Esophagus muscularis mucosa (tissue), 4 donors: ENCODE results near the gene PBRM1. TPM values are rescaled to one million over a fixed set of nuclear protein-coding genes. Genes with fewer than 3 reads are reported as not detected.

Experiments
- DNase-seq: peaks from one replicate; pipeline ENCODE4 v3.0.0-alpha.2; 2017; ENCODE audit errors: extremely low spot score
- H3K27ac ChIP-seq, 4 donors: fragments of 200-600 bp; sonication (generic); replicated peaks in 1 of 4; 1 replicate in 3 of 4; 2 replicates in 1 of 4; pipeline ENCODE4 v1.5.1; 2016 to 2019; ENCODE audit warnings: mild to moderate bottlenecking in 1 of 4
- H3K27me3 ChIP-seq, 4 donors: fragments of 200-600 bp; sonication (generic); one replicate each; pipeline versions ENCODE4 v1.5.1 to v1.6.0; 2016 to 2019
- H3K36me3 ChIP-seq, 4 donors: fragments of 200-600 bp; sonication (generic); one replicate each; pipeline ENCODE4 v1.5.1; 2016 to 2019
- H3K4me1 ChIP-seq, 4 donors: fragments of 200-600 bp; sonication (generic); one replicate each; pipeline ENCODE4 v1.5.1; 2016 to 2019
- H3K4me3 ChIP-seq, 4 donors: fragments of 200-600 bp; sonication (generic); 1 replicate in 2 of 4; 2 replicates in 2 of 4; pipeline ENCODE4 v1.5.1; 2016 to 2019; ENCODE audit warnings: mild to moderate bottlenecking in 4 of 4, moderate library complexity in 1 of 4
- H3K9me3 ChIP-seq, 4 donors: fragments of 200-600 bp; sonication (generic); 1 replicate in 3 of 4; 2 replicates in 1 of 4; pipeline ENCODE4 v1.5.1; 2016 to 2019
- EP300 ChIP-seq: sonication (generic); formaldehyde crosslinking; IDR thresholded peaks from one replicate; pipeline ENCODE4 v1.6.1; 2017; ENCODE audit warnings: antibody characterized with exemption
- POLR2A ChIP-seq: fragments of 450-650 bp; IDR thresholded peaks from one replicate; pipeline ENCODE4 v1.6.1; 2017; ENCODE audit warnings: antibody characterized with exemption, moderate library complexity, mild to moderate bottlenecking, low read depth
- POLR2AphosphoS5 ChIP-seq, 2 donors: sonication (generic); formaldehyde crosslinking; IDR thresholded peaks; one replicate each; pipeline ENCODE4 v1.6.1; 2017; ENCODE audit warnings: antibody characterized with exemption in 2 of 2
- WGBS: methylation state at CpG from one replicate; pipeline ENCODE4 v1.1.5; 2018; 5-methylcytosine and 5-hydroxymethylcytosine counted together
- intact Hi-C: fragments of 100-400 bp; cut with DNase I; formaldehyde crosslinking; loops from one replicate; pipeline ENCODE4 v1.15.1; 2023
- total RNA-seq, 4 donors: library from RNA; depleted of rRNA; stranded (reverse); fragments of >200 nt; gene quantifications; one replicate each; pipeline versions ENCODE4 v1.1.0 to v1.2.1, GENCODE V29; 2016
- TF ChIP-seq, protein P1 (sequence below), 3 experiments: fragments of 200-600 bp in 2 of 3; fragments of 450-650 bp in 1 of 3; sonication (generic) in 2 of 3; IDR thresholded peaks; one replicate each; pipeline ENCODE4 v1.5.1; 2017 to 2019; ENCODE audit warnings: antibody characterized with exemption in 3 of 3, mild to moderate bottlenecking in 2 of 3, moderate library complexity in 1 of 3

The PBRM1 gene
- total RNA-seq, 4 donors from 2014 or later = 79.4 to 99.3 (median 82.8) TPM

GRCh38 chr3:52572221-52572620 lies 113.5 kb downstream of the PBRM1 start:
- H3K36me3 ChIP-seq = peaks cover 11 to 52% (median 36%) of the 10 kb centered on the region in 4 donors
- H3K4me3 ChIP-seq = no peak overlapping the region
- H3K9me3 ChIP-seq = no peaks in the 10 kb centered on the region
- TF ChIP-seq EP300 = no peak
- TF ChIP-seq, protein P1, sequence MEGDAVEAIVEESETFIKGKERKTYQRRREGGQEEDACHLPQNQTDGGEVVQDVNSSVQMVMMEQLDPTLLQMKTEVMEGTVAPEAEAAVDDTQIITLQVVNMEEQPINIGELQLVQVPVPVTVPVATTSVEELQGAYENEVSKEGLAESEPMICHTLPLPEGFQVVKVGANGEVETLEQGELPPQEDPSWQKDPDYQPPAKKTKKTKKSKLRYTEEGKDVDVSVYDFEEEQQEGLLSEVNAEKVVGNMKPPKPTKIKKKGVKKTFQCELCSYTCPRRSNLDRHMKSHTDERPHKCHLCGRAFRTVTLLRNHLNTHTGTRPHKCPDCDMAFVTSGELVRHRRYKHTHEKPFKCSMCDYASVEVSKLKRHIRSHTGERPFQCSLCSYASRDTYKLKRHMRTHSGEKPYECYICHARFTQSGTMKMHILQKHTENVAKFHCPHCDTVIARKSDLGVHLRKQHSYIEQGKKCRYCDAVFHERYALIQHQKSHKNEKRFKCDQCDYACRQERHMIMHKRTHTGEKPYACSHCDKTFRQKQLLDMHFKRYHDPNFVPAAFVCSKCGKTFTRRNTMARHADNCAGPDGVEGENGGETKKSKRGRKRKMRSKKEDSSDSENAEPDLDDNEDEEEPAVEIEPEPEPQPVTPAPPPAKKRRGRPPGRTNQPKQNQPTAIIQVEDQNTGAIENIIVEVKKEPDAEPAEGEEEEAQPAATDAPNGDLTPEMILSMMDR (IDR thresholded peaks at IDR 0.05) = no peak
- TF ChIP-seq POLR2AphosphoS5 (IDR thresholded peaks at IDR 0.05) = no peak
- no peak for TF ChIP-seq POLR2A
- no peaks in the 10 kb centered on the region for H3K27me3 ChIP-seq
- H3K4me1 ChIP-seq = peaks cover 0 to 26% (median 18%) of the 10 kb centered on the region in 4 donors
- H3K27ac ChIP-seq = peak overlapping the region in 1 of 4 donors; percentile 5
- DNase-seq = no peak
- WGBS = 70% methylated on average over 6 of the region's 6 CpGs
- intact Hi-C loops = no loop called here

- whole genome bisulfite sequencing = 73% methylated on average over 4 of the region's 4 CpGs
- no peak overlapping the region for H3K4me3 ChIP-seq
- DNase-seq = no peak
- H3K9me3 ChIP-seq = no peaks in the 10 kb centered on the region
- H3K27ac ChIP-seq = peak overlapping the region in 3 of 4 donors; percentile 34 to 55 (median 37)
- H3K36me3 ChIP-seq = peaks cover 6 to 47% (median 34%) of the 10 kb centered on the region in 4 donors
- TF ChIP-seq POLR2AphosphoS5 (IDR thresholded peaks at IDR 0.05) = peak in 1 of 2 donors; percentile 22
- no peak for TF ChIP-seq POLR2A
- H3K27me3 ChIP-seq = no peaks in the 10 kb centered on the region
- H3K4me1 ChIP-seq = peaks cover 0 to 26% (median 18%) of the 10 kb centered on the region in 4 donors
- intact Hi-C loops = no loop called here
Measured at GRCh38 chr3:52570076-52570475, 115.6 kb downstream of the PBRM1 start.

GRCh38 chr3:52568069-52568468 lies 117.6 kb downstream of the PBRM1 start:
- Histone ChIP-seq H3K27ac (no peak overlapping the region), H3K9me3 (no peaks in the 10 kb centered on the region), H3K36me3 (peaks cover 2 to 47% (median 35%) of the 10 kb centered on the region in 4 donors), H3K27me3 (no peaks in the 10 kb centered on the region), H3K4me3 (no peak overlapping the region), H3K4me1 (peaks cover 0 to 11% (median 10%) of the 10 kb centered on the region in 4 donors)
- DNase-seq = no peak
- intact Hi-C loops = no loop called here
- no peak for TF ChIP-seq POLR2AphosphoS5 (IDR thresholded peaks at IDR 0.05)
- 100% methylated on average over 2 of the region's 2 CpGs for WGBS

DNA sequence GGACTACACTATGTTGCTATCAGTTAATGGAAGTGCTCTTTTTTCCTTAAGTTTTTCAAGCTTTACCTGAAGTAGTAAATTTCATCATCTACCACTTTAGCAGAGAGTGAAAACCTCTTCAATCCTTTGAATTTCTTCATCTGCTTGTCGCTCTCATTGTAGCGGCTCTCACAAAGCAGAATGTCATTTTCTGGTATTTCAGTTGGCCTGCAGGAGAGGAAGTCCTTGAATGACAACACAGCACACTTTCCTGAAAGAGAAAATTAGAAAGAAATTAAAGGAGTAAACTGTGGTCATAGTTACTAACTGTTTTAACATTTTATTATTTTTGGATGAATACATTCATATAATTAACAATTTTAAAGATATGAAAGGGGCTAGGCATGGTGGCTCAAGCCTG lies 121.7 kb downstream of the PBRM1 start:
- Histone ChIP-seq H3K27ac (no peak overlapping the region), H3K9me3 (no peaks in the 10 kb centered on the region), H3K36me3 (peaks cover 23 to 76% (median 65%) of the 10 kb centered on the region in 4 donors), H3K4me3 (no peak overlapping the region), H3K4me1 (peaks cover 0 to 5% (median 3%) of the 10 kb centered on the region in 4 donors), H3K27me3 (no peaks in the 10 kb centered on the region)
- 91% methylated on average over 2 of the region's 2 CpGs for whole genome bisulfite sequencing
- DNase-seq = no peak
- TF ChIP-seq POLR2A (no peak), POLR2AphosphoS5 (IDR thresholded peaks at IDR 0.05) (no peak), EP300 (no peak)
- TF ChIP-seq, protein P1 (IDR thresholded peaks at IDR 0.05) = no peak
- intact Hi-C loops = no loop called here

- WGBS = 75% methylated on average over 4 of the region's 4 CpGs
- Histone ChIP-seq H3K4me1 (peaks cover 3 to 29% (median 25%) of the 10 kb centered on the region in 4 donors), H3K27ac (no peak overlapping the region), H3K27me3 (no peaks in the 10 kb centered on the region), H3K4me3 (no peak overlapping the region), H3K9me3 (no peaks in the 10 kb centered on the region), H3K36me3 (peaks cover 23 to 92% (median 71%) of the 10 kb centered on the region in 4 donors)
- TF ChIP-seq EP300 = no peak
- TF ChIP-seq, protein P1 (IDR thresholded peaks at IDR 0.05) = no peak
- TF ChIP-seq POLR2AphosphoS5 (IDR thresholded peaks at IDR 0.05) = no peak
- no peak for TF ChIP-seq POLR2A
- no peak for DNase-seq
- intact Hi-C loops = no loop called here
Measured at GRCh38 chr3:52561028-52561747, 124.5 kb downstream of the PBRM1 start.
